ENCODE data around the gene CRACDL.
"Not testable (repeated sequence)": the region's sequence is repeated elsewhere in the genome, so short reads cannot be mapped to it uniquely, and the experiment has no call there.

Gene CRACDL

DNA sequence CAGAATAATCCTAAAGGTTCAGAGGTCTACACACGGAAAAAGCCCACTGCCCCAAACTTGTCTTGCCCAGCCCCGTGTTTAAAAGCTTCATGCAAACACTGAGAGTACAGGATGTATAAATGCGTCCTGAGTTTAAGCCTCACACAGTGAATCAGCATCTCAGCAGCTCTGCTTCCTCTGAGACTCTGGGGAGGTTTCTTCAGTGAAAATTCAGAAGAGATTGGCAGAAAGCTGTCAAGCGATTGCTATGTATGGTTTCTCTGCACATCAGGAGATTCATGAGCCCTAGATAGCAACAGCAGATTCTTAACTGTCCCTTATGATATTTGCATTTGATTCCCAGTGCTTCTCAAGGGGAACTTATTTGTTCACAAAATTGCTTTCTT, 27.1 kb downstream of the CRACDL start:
- no peak for DNase-seq

DNA sequence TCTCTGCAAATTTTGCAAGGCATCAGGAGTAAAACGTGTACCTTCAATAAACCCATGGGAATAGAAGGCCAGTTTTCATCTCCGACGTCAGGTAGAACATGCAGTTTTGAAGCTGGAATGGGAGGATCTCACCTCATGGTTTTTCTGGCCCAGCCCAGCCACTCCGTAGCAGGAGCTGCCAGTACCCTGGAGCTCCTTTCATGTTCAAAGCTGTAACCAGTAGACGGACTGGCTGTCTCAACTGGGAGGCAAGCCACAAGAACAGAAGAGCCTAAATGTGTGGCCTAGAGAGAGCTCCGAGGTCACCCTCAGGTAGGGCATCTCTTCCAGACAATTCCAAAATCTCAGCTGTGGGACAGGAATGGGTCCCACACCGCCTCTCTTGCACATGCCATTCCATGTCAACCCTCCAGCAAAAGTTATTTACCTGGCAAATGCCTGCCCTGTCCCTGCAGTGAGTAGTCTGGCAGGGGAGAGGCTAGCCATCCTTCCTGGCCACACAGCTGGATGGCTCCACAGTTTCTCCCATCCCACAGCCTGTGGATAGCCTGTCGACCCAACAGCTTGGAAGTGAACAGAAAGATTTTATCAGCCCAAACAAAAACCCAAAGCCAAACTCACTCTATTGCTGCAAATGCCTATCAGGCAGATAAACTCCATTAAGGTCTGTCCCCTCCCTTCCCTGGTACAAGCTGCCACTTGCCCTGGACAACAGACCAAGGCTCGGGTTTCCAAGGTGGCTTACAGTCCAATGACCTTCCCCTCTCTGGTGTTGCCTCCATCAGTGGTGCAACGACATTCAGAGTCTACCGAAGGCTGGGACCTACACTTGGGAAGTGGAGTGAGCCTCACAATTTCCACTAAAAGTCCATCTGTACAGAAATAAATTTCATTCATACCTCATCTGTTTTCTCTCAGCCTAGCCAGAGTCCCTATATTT, 27.8 kb downstream of the CRACDL start:
- no peak for DNase-seq

DNA sequence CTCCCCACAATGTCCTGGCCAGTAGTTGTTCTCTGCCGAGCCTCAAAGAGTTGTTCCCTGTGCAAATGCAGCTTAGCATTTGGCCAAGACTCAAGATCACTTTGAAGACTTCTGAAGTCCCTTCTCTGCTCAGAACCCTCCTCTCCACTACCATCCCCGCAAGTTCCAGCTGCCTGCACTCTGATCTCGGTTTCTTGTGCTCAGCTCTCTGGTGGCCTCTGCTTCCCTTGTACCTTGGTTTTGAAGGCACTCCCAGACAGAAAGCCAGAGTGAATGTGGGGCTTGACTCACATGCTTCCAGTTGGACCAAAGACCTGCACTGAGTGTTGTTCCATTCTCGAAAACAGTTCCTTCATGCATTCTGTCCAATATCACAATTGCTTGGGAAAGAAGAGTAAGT, 28.6 kb downstream of the CRACDL start:
- DNase-seq, result no peak

DNA sequence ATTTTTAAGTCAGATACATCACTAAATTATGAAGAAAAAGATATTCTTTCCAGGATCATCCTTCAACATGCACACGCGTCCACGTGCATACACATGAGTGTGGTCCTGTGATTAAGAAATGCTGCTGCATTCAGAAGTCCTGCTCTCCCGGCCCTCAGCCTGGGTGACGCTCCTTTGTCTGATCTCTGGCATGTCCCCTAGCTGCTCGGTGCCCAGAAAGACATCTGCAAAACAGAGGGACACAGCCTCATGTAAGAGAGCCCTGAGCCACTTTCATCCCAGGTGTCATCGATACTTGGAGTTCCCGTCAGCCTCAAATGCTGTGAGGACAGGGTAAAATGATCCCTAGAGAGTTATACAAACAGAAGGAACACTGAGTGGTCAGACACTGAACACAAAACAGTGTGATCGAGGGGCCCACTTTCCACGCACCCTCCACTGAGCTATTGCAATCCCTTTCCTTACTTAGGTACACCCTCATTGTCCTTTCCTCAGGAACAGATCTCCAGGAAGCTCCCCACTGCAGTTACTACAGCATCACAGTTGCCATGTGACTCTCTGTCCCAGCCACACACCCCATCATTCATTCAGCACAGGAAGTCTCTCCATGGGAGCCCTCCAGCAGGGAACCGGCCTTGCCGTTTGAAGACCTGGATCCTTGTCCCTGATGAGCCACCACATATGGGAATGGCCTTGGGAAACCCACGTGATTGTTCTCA, 32.1 kb downstream of the CRACDL start:
- DNase-seq, result no peak

DNA sequence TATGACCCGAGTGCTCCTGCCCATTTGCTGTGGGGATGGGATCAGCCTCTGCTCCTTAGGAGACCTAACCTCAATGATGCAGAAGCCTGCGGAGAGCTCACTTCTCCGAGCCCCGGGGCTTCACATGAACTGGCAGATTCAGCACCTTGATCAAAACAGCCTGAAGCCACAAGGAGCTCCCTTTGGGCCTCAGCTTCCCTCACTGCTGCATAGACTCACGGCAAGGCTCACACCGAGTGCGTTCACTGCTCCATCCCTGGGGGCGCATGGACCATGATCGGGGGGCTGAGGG, 33.0 kb downstream of the CRACDL start:
- no peak for DNase-seq

DNA sequence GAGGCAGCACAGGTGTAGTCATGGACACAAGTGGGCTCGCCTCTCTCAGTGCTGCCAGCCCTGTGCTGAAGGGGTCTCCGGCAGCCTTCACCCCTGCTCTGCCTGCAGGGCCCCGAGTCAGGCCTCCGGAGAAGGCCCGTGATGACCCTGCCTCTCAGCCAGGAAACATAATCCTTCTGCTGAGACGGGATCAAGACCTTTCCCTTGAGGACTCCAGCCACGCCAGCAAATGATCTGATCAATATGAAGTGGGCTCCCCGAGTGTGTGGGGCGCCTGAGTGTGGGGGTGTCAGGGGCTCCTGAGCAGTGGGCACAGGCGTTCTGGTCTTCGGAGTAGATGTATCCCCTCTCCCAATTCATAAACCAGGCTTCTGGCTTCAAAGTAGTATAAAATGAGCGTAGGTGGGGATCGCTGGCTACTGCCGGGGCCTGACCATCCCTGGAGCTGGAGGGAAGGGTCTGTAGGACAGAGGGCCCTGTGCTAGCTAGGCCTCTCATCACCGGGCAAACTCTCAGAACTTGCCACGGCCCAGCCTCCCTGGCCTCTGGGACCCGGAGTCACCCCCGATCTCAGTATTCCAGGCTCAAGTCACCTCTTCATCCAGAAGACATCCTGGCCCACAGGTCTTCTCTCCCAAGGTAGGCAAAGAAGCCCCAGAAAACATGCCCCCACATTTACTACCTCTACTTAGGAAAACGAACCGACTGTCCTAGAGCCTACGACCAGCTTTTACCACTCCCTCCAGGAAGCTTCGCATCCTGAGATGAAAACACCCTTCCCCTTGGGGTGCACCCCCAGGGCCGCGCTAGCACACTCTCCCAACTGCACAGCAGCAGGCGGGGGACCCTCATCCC, 33.6 kb downstream of the CRACDL start:
- DNase-seq, result no peak

DNA sequence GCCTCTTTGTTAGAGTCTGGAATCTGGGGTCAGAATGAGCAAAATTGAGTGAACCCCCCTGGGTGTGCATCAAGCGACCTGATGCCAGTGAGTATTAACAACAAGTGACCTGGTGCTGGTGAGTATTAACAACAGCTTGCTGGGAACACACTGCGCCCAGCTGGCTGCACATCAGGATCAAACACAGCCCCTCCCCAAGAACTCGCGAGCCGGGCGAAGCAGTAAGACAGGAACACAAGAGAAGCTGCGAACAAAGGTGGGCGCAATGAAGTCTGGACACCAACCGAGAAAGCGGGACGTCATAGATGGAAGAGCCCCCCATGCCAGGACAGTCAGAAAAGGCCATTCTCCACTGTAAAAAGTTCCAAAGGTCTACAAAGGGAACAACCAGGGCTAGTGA, 34.3 kb downstream of the CRACDL start:
- DNase-seq, result no peak

DNA sequence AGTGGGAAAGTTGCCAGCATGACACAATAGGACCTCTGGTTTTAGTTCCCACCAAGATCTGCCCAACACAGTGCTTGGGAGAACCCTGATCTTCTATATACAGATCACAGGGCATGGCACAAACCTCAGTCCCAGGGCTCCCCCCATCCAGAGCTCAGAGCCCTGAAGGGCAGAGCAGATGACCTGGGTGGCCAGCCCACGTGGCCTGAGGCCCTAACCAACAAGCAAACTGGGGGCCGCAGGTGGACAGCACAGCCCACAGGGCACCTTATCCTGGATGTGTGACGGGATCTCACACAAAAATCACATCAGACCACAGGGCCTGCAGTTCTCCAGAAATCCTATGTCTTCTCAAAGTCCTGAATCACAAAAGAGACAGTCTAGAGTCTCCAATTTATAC, 34.7 kb downstream of the CRACDL start:
- DNase-seq, result no peak

DNA sequence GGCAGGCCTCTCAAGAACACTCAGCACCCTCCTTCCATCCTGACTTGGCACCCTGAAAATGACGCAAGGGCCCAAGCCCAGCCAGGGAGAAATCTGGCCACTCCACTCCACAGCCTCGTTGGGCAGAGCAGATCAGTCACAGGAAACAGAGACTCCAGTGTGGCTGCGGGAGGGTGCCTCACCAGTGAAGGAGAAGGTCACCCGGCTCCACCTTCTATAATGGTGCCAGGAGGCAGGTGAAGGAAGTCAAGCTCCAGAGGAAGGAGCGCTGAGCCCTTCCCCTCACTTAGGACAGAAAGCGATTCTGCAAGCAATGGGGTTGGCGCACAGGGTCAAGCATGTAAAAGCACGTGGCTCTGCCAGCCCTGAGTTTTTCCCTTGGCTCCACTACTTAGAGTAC, 35.3 kb downstream of the CRACDL start:
- no peak for DNase-seq

DNA sequence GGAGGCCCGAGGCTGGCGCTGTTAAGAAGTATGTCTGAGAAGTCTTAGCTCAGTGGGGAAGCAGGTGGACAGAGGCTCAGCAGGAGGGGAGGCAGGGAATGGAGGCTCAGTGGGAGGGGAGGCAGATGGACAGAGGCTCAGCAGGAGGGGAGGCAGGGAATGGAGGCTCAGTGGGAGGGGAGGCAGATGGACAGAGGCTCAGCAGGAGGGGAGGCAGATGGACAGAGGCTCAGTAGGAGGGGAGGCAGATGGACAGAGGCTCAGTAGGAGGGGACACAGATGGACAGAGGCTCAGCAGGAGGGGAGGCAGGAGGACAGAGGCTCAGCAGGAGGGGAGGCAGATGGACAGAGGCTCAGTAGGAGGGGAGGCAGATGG, 36.3 kb downstream of the CRACDL start:
- DNase-seq, result not testable (repeated sequence)

DNA sequence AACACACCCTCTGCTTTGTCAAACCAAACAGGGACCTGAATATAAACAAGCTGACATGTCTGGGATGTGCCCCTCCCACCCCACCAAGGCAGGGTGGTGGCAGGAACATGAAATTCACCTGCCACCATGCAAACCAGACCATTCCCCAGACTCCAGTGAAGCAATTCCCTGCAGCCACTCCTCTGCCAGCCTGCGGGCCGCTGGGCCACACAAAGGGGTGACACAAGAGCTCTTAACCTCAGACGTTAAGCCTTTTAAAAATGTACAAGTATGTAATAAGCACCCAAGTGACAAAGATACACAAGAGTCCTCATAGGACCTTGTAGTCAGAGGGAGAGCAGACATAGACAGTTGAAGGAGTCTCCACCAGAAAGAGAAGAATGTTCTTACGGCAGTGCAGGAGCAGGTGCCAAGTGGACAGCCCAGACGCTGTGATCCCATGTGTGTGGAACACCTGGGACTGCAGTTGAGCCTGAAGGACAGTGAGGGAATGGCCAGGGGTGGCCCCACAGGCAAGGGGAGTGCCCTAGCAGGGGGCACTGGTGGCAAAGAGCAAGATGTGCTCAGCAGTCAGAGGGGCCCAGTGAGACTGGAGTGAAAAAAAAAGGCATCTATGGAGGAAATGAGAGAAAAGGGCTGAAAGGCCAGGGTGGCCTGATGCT, 36.9 kb downstream of the CRACDL start:
- DNase-seq, result no peak

DNA sequence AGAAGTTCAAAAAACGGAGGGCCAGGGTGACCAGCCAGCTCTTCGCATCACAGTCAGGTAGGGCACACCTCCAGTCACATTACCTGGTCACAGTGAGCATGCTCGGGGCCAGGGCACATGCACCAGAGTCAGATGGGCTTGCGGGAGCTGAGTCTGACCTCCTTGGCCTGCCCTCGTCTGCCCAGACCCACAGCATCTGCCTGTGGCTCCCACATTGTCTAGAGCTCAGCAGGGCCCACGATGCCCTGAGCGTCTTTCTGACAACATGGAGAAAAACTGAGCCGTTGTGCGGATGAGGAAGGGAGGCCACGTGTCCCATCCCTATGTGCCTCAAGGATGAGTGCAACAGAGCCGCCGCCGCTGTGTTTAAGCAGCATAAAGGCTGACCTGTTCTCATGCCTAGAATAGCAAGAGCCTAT, 37.6 kb downstream of the CRACDL start:
- peak in 1 of 56 donors; percentile 30 for DNase-seq

DNA sequence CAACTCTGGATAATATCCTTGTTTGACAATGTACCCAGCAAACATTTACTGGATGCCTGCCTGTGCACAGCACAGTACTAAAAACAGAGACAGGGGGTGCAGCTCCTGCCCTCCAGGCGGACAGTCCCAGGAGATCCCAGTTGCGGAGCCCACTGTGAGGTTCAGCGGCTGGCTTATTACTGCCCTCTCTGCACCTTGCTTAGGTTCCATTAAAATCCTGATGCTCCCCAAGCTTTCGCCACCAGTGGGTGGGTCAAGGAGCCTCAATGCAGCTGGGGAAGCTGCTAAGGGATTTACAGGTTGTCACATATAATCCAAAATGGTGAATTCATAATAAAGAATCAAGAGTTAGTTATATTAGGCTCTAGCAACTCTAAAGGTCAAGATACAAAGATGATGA, 38.3 kb downstream of the CRACDL start:
- no peak for DNase-seq

DNA sequence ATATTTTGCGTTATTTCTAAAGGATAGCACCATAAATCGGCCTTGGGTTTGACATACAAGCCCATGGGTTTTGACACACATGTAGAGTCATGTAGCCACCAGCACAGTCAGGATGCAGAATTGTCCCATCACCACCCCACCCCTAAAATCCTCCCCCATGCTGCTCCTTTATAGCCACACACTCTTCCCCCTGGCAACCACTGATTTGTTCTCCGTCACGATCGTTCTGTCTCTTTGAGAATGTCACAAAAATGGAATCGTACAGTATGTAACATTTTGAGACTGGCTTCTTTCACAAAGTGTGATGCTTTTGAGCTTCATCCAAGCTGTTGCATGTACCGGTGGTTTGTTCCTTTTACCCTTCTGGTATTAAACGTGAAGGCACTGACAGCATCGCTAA, 39.1 kb downstream of the CRACDL start:
- DNase-seq, result no peak

DNA sequence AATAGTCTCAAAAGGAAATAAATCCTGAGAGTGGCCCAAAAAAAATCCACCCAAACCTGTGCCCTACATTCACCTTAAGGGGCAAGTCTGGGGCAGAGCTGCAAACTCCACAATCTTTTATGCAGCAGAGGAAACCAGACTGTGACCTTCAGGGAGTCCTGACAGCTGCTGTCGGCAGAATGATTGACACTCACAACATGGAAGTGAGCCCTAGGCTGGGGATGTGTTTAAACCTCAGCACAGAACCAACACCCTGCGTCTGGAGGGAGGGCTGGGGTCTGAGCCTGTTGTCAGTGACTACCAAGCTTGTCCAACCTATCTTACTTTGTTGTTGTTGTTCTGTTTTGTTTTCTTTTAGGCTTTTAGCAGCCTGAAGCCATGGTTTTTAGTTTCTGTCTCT, 39.6 kb downstream of the CRACDL start:
- no peak for DNase-seq

DNA sequence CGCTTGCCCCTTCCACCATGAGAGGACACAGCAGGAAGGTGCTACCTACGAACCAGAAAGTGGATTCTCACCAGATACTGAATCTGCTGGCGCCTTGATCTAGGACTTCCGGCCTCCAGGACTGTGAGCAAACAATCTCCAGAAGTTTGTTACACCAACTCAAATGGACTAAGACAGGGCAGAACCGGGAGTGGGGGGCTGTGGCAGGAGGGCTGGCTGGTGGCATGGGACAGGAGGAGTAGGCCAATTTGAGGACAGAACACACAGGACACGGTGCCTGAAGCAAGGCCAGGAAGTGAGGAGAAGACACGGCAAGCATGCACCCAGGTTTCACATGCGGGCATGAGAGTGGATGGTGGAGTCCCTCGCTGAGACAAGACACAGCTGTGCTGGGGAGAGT, 40.1 kb downstream of the CRACDL start:
- DNase-seq, result no peak

DNA sequence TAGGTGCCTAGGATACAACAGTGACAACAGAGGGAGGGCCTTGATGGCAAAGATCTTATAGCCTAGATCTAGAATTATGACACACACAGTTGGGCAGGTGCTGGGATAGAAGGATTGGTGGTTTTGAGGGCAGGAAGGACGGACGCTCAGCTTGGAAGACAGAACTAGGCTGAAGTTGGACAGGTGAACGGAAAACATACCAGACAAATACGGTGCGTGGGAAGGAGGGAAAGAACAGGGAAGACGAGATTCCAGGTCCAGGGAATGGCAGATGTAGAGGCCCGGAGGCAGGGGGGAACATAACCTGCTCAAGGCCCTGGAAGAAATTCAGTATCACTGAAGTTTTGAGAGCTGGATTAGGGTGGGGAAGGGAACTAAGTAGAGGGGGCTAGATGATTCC, 40.8 kb downstream of the CRACDL start:
- no peak for DNase-seq

DNA sequence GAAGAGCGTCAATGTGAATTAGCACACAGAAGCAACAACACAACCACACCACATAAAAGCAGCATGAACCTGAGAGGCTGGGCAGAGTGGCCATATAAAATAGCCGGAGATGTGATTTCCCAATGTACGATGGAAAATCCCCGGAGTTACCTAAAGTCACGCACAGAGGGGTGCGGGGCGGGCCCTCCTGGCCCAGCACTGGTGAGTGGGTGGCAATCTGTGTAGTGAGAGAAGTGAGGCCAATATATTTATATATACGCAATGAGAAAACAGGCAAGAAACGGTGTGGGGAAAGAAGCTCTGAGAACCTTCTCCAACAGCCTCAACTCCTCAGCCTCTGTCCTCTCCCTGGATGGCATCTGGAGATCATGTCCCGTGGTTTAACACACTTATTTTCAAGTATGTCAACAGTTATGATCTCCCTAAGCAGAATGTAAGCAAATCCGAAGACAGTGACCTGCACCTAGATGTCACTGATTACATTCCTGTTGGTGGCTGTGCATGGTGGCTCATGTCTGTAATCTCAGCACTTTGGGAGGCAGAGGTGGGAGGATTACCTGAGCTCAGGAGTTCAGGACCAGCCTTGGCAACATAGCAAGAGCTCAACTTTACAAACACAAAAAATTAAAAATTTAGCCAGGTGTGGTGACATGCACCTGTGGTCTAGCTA, 41.6 kb downstream of the CRACDL start:
- no peak for DNase-seq

DNA sequence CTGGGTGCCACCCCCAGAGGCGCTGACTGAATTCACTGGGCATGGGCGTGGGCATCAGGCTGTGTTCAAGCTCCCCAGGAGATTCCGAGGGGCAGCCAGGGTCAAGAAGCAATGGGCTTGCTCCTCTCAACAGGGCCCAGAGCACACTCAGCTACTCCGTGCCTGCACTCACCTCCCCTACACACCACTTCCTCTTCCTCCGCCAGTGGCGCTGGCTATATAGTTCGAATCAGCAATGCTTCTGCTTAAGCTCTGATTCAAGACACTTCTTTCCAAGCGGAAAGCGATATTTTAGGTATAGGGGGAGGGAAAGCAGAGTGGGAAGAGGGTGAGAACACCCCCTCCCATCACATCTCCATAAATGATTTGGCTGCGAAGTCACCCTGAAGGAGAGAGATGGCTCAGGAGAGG, 42.1 kb downstream of the CRACDL start:
- DNase-seq, result no peak

DNA sequence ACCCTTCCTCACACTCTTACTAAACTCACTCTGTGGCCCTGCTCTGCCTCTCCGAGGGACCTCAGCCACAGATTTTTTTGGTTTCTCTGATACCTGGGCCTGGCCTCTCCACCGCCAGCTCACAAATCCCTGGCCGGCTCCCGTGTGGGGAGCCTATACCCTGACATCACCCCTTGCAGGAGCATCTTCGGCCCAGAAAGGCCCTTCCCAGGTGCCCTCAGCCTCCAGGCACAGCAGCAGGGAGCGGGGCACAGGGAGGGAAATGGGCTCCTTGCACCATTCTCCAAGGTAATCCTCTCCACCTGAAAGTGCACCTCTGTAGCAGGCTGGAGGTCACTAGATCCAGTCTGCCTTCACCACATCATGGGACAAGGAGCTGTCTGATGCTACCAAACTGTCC, 43.2 kb downstream of the CRACDL start:
- DNase-seq, result no peak

DNA sequence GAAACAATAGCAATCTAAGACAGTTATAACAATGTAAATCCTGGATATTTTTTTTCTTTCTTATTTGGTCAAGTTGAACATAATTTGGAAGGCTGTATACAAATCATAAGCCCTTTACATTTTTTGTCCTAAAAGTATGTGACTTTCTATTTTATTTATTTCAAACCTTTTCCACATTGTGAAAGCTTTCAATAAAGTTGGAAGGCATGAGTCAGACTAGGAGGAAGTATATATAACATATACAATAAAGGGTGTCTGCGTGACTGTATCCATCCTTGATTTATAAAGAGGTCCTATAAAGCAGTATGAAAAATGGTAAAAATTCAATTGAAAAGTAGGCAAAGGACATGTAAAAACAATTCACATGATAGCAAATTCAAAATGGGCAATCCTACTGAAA, 44.4 kb downstream of the CRACDL start:
- no peak for DNase-seq
